T-cell (primary cell): ENCODE data around the gene CDH8. TPM values are rescaled to one million over a fixed set of nuclear protein-coding genes. Genes with fewer than 3 reads are reported as not detected.
"Not testable (repeated sequence)": the region's sequence is repeated elsewhere in the genome, so short reads cannot be mapped to it uniquely, and the experiment has no call there.

Experiments
- ATAC-seq, 4 experiments: fragments of 200-7000 bp in 3 of 4; fragments of 150-1000 bp in 1 of 4; cut with Tn5 transposase; replicated peaks in 1 of 4; 1 replicate in 3 of 4; 2 replicates in 1 of 4; pipeline ENCODE4 v1.10.0; 2021; ENCODE audit warnings: moderate library complexity in 3 of 4, mild to moderate bottlenecking in 2 of 4, moderate number of reproducible peaks in 1 of 4
- CTCF ChIA-PET, 2 donors: fragments of 300-600 bp; sonication (Branson Sonifier 250); formaldehyde crosslinking; loops; one replicate each; lab custom pipeline; 2022; ENCODE audit warnings: antibody characterized with exemption in 2 of 2; lab: Charles Lee
- POLR2A ChIA-PET, 2 donors: fragments of 300-600 bp; sonication (Branson Sonifier 250); formaldehyde crosslinking; loops; one replicate each; lab custom pipeline; 2022; ENCODE audit warnings: antibody characterized with exemption in 2 of 2; lab: Charles Lee
- DNase-seq, 35 experiments: peaks; one replicate each; pipeline versions ENCODE4 v3.0.0 to v3.0.0-alpha.2; 2013 to 2023
- H3K27ac ChIP-seq: one replicate; pipeline ENCODE4 v1.5.1; 2013; ENCODE audit warnings: low read length
- H3K27me3 ChIP-seq, 2 experiments: replicated peaks in 1 of 2; 1 replicate in 1 of 2; 2 replicates in 1 of 2; pipeline versions ENCODE4 v1.6.1 to v1.7.0; 2013; ENCODE audit warnings: low read length in 1 of 2, mixed read lengths in 1 of 2; ENCODE audit not compliant: control insufficient read depth in 2 of 2, insufficient read depth in 2 of 2; ENCODE audit errors: extremely low read depth in 1 of 2
- H3K36me3 ChIP-seq, 2 donors: 1 replicate in 1 of 2; 2 replicates in 1 of 2; pipeline versions ENCODE4 v1.6.1 to v1.7.0; 2013; ENCODE audit warnings: low read length in 1 of 2; ENCODE audit not compliant: control insufficient read depth in 2 of 2, insufficient read depth in 1 of 2; ENCODE audit errors: extremely low read depth in 1 of 2
- H3K4me1 ChIP-seq, 2 experiments: 1 replicate in 1 of 2; 2 replicates in 1 of 2; pipeline versions ENCODE4 v1.6.1 to v1.7.0; 2013; ENCODE audit warnings: low read length in 2 of 2, mixed read lengths in 1 of 2; ENCODE audit not compliant: insufficient read depth in 2 of 2, control insufficient read depth in 1 of 2; ENCODE audit errors: extremely low read depth in 1 of 2
- H3K4me3 ChIP-seq, 2 donors: 1 replicate in 1 of 2; 2 replicates in 1 of 2; pipeline versions ENCODE4 v1.5.1 to v1.7.0; 2013; ENCODE audit warnings: mild to moderate bottlenecking in 2 of 2, low read length in 1 of 2, moderate library complexity in 1 of 2; ENCODE audit not compliant: control insufficient read depth in 1 of 2; ENCODE audit errors: extremely low read depth in 1 of 2
- H3K9me3 ChIP-seq: 2 replicates; pipeline ENCODE4 v1.7.0; 2013
- H3K27ac Mint-ChIP-seq, 2 donors: one replicate each; pipeline ENCODE4 v1.8.0; 2020 to 2021; ENCODE audit warnings: mild to moderate bottlenecking in 2 of 2, mixed read lengths in 2 of 2
- H3K27me3 Mint-ChIP-seq, 2 donors: one replicate each; pipeline ENCODE4 v1.8.0; 2021 to 2022; ENCODE audit warnings: mixed read lengths in 2 of 2
- H3K36me3 Mint-ChIP-seq: one replicate; pipeline ENCODE4 v1.8.0; 2021; ENCODE audit warnings: mixed read lengths
- H3K4me1 Mint-ChIP-seq, 3 donors: one replicate each; pipeline ENCODE4 v1.8.0; 2020 to 2022; ENCODE audit warnings: mixed read lengths in 3 of 3, mild to moderate bottlenecking in 1 of 3
- H3K4me3 Mint-ChIP-seq, 3 donors: one replicate each; pipeline ENCODE4 v1.8.0; 2020 to 2022; ENCODE audit warnings: mild to moderate bottlenecking in 3 of 3, mixed read lengths in 3 of 3, moderate library complexity in 3 of 3
- H3K9me3 Mint-ChIP-seq, 3 donors: one replicate each; pipeline ENCODE4 v1.8.0; 2020 to 2022; ENCODE audit warnings: mixed read lengths in 3 of 3
- WGBS: methylation state at CpG from one replicate; pipeline ENCODE4 v1.1.5; 2013; ENCODE audit warnings: missing lambda C conversion rate; ENCODE audit not compliant: insufficient coverage; 5-methylcytosine and 5-hydroxymethylcytosine counted together
- total RNA-seq, 35 experiments: library from RNA in 6 of 35; stranded (reverse) in 6 of 35; fragments of 120-200 nt in 1 of 35; gene quantifications; one replicate each; pipeline versions ENCODE4 v1.2.1 to v1.2.4 and lab custom pipeline; 2013 to 2026

CDH8 gene
- total RNA-seq, 5 donors from 2014 or later (not counting 1 experiment from before 2014, with no cell fraction given): 0.39 to 1.0 TPM; not detected in 3

- H3K4me3 Mint-ChIP-seq: no peak overlapping the region
These were observed 237.5 kb downstream of the CDH8 start for GRCh38 chr16:61798741-61799140.

GRCh38 chr16:61797961-61798507 is 238.2 kb downstream of the CDH8 start:
- ChIA-PET CTCF (no interaction called here), POLR2A (no interaction called here)
- H3K4me1 ChIP-seq: no peaks in the 10 kb centered on the region
- Mint-ChIP-seq H3K27ac (no peak overlapping the region), H3K4me3 (no peak overlapping the region), H3K27me3 (no peaks in the 10 kb centered on the region), H3K9me3 (peaks cover 4 to 43% (median 17%) of the 10 kb centered on the region in 3 donors), H3K4me1 (no peaks in the 10 kb centered on the region), H3K36me3 (no peaks in the 10 kb centered on the region)
- no peak for ATAC-seq
- peaks cover 4% of the 10 kb centered on the region for H3K9me3 ChIP-seq
- DNase-seq: no peak
- H3K36me3 ChIP-seq: no peaks in the 10 kb centered on the region
- H3K4me3 ChIP-seq: no peak overlapping the region
- no peaks in the 10 kb centered on the region for H3K27me3 ChIP-seq
- H3K27ac ChIP-seq: no peak overlapping the region
- no CpG with 5 or more reads among the region's 1 CpG for WGBS

More at GRCh38 chr16:61798741-61799140, 237.5 kb downstream of the CDH8 start:
- no CpG with 5 or more reads among the region's 2 CpGs for WGBS
- DNase-seq: no peak
- H3K27ac Mint-ChIP-seq: no peak overlapping the region
- Histone ChIP-seq H3K4me1 (no peaks in the 10 kb centered on the region), H3K4me3 (no peak overlapping the region), H3K36me3 (no peaks in the 10 kb centered on the region), H3K9me3 (peaks cover 3% of the 10 kb centered on the region), H3K27ac (no peak overlapping the region), H3K27me3 (no peaks in the 10 kb centered on the region)
- H3K36me3 Mint-ChIP-seq: no peaks in the 10 kb centered on the region
- POLR2A ChIA-PET: no interaction called here
- no peak for ATAC-seq
- CTCF ChIA-PET: no interaction called here
- H3K27me3 Mint-ChIP-seq: no peaks in the 10 kb centered on the region
- no peaks in the 10 kb centered on the region for H3K4me1 Mint-ChIP-seq
- peaks cover 4 to 38% (median 19%) of the 10 kb centered on the region in 3 donors for H3K9me3 Mint-ChIP-seq

- Histone ChIP-seq H3K27me3 (no peaks in the 10 kb centered on the region), H3K4me3 (no peak overlapping the region), H3K27ac (no peak overlapping the region), H3K36me3 (no peaks in the 10 kb centered on the region), H3K9me3 (peaks cover 5% of the 10 kb centered on the region), H3K4me1 (no peaks in the 10 kb centered on the region)
- H3K4me1 Mint-ChIP-seq: no peaks in the 10 kb centered on the region
- ChIA-PET POLR2A (no interaction called here), CTCF (no interaction called here)
- no CpG with 5 or more reads among the region's 3 CpGs for WGBS
- no peak overlapping the region for H3K27ac Mint-ChIP-seq
- H3K27me3 Mint-ChIP-seq: no peaks in the 10 kb centered on the region
- peaks cover 7 to 43% (median 22%) of the 10 kb centered on the region in 3 donors for H3K9me3 Mint-ChIP-seq
- no peaks in the 10 kb centered on the region for H3K36me3 Mint-ChIP-seq
- ATAC-seq (no peak), DNase-seq (no peak)
- no peak overlapping the region for H3K4me3 Mint-ChIP-seq
These were observed 238.9 kb downstream of the CDH8 start for GRCh38 chr16:61797296-61797795.

GRCh38 chr16:61792194-61792909 is 243.9 kb downstream of the CDH8 start:
- no peak overlapping the region for H3K4me3 ChIP-seq
- Mint-ChIP-seq H3K9me3 (peaks cover 5 to 44% (median 23%) of the 10 kb centered on the region in 3 donors), H3K27ac (no peak overlapping the region), H3K4me3 (no peak overlapping the region), H3K27me3 (no peaks in the 10 kb centered on the region), H3K36me3 (no peaks in the 10 kb centered on the region), H3K4me1 (no peaks in the 10 kb centered on the region)
- ChIA-PET POLR2A (no interaction called here), CTCF (no interaction called here)
- no peak overlapping the region for H3K27ac ChIP-seq
- WGBS: 83% methylated on average over 1 of the region's 4 CpGs
- H3K9me3 ChIP-seq: peaks cover 2% of the 10 kb centered on the region
- no peaks in the 10 kb centered on the region for H3K27me3 ChIP-seq
- H3K4me1 ChIP-seq: no peaks in the 10 kb centered on the region
- H3K36me3 ChIP-seq: no peaks in the 10 kb centered on the region
- DNase-seq (no peak), ATAC-seq (no peak)

GRCh38 chr16:61791464-61791863 is 244.8 kb downstream of the CDH8 start:
- H3K4me1 Mint-ChIP-seq: no peaks in the 10 kb centered on the region
- no peak for ATAC-seq
- no peak overlapping the region for H3K27ac Mint-ChIP-seq
- no peaks in the 10 kb centered on the region for H3K4me1 ChIP-seq
- no peak overlapping the region for H3K4me3 Mint-ChIP-seq
- H3K27ac ChIP-seq: no peak overlapping the region
- WGBS: no CpG with 5 or more reads among the region's 2 CpGs
- H3K27me3 ChIP-seq: no peaks in the 10 kb centered on the region
- H3K36me3 Mint-ChIP-seq: no peaks in the 10 kb centered on the region
- no peaks in the 10 kb centered on the region for H3K36me3 ChIP-seq
- H3K27me3 Mint-ChIP-seq: no peaks in the 10 kb centered on the region
- no peak for DNase-seq
- CTCF ChIA-PET: no interaction called here
- POLR2A ChIA-PET: no interaction called here
- H3K4me3 ChIP-seq: no peak overlapping the region
- H3K9me3 Mint-ChIP-seq: peaks cover 5 to 38% (median 20%) of the 10 kb centered on the region in 3 donors
- peaks cover 2% of the 10 kb centered on the region for H3K9me3 ChIP-seq

GRCh38 chr16:61781855-61782254 is 254.4 kb downstream of the CDH8 start:
- H3K36me3 Mint-ChIP-seq, H3K4me3 ChIP-seq, H3K27ac ChIP-seq, DNase-seq, H3K4me1 Mint-ChIP-seq, H3K4me1 ChIP-seq, H3K27me3 Mint-ChIP-seq, H3K27ac Mint-ChIP-seq, H3K27me3 ChIP-seq, H3K9me3 ChIP-seq, POLR2A ChIA-PET, CTCF ChIA-PET, H3K4me3 Mint-ChIP-seq, H3K36me3 ChIP-seq, ATAC-seq: not testable (repeated sequence)
- no CpG with 5 or more reads among the region's 16 CpGs for WGBS
- peaks cover 8 to 25% (median 24%) of the 10 kb centered on the region in 3 donors for H3K9me3 Mint-ChIP-seq
